GM19452 (cell line): ENCODE data around the gene MED12L.
A peak's percentile ranks its signal among the peaks of the same experiment; 100 is the strongest.
"Not testable (repeated sequence)": the region's sequence is repeated elsewhere in the genome, so short reads cannot be mapped to it uniquely, and the experiment has no call there.

Experiments
- ATAC-seq: cut with Tn5 transposase; IDR thresholded peaks from one replicate; pipeline ENCODE4 v1.9.1; 2021; ENCODE audit not compliant: unreplicated experiment

MED12L gene

DNA sequence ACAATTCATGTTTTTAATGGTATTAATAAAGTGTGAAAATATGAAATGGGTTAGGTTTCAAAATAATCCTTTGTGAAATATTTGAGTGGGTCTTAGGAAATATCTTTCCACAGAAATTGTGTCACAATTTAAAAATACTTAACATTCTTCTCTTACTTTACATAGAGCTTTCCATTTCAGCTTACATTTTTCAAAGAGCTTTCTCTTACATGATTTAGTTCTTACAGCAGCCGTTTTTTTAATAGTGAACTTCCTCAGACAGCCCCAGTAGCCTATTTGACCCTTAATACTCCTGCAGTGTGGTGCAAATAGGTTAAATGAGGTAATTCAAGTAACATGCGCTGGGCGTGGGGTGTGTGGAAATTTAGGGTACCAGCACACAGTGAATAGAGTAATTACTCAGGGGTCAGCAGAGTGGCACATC is 277.3 kb downstream of the MED12L start:
- ATAC-seq: no peak

- ATAC-seq: no peak
Measured at GRCh38 chr3:151366993-151367392, 281.5 kb downstream of the MED12L start.

- ATAC-seq: no peak
Measured at GRCh38 chr3:151367448-151367847, 282.0 kb downstream of the MED12L start.

DNA sequence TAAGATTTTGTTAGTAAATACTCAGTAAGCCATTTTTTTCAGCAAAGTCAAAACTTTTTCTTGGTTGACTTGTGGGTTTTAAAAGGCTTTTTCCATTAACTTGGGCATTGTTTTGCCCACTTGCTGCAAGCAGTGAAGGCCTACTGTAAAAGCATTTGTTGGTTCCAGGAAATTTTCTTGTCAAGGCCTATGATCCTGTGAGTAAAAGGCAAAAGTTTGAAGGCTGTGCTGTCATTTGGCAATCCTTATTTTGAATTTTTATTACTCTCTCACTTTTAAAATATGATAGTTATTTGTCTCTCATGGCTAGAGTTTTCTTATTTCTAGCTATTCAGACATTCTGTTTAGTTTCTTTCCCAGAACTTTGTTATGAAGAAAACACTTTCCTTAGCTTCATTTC is 286.1 kb downstream of the MED12L start:
- no peak for ATAC-seq

DNA sequence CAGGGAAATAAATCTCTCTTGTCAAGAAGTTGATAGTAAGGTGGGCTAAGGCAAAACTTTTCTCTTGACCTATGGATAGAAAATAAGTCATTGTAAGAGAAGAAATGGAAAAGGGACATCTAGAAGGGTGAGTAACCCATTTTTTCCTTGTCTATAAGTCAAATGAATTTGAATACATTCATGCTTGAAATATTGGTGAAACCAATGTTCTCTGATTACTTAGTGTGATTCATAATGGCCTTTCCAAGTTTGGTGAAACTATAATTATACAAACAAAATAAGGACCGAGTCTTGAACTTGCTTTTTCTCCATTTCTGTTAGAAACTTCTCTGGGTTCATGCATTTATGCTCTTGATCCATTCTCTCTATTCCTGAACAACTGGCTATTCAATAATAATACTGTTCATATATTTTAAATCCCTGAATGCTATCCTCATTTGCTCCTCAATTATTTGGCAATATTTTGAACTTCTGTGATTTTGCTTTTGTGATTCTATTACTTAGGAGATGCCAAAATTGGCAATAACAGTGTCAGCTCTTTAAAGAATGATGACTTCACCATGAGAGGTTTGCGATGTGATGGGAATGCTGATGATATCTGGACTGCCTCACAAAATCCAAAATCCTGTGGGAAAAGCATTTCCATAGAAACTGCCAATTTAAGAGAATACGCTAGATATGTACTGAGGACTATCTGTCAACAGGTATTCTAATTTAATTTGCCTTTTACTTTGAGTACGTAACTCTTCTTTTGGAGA is 286.8 kb downstream of the MED12L start:
- ATAC-seq: no peak

DNA sequence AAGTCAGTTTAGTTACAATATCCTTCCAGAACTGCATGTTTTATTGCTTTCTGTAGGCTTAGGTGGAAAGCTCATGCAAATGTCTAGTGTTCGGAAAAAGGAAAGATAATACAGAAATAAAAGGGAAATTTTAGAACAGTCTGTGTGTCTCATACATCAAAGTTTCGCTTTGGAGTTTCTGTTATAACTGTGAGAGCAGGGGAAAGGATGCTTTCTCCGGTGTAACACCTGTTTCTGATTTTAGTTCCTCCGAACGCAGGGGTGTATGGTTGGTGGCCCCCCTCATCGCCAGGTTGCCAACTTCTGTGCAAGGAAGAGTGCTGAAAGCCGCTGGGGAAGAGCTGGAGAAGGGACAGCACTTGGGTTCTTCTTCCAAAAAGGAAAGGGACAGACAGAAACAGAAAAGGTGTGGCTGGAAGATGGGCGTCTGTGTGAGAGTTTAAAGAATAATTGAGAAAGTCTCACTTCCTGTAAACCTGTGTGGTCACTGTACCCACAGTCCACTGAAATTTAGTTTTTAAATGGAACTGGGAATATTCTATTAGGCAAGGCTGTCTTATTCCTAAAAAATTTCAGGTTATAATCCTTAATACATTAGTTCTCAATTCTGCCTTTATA is 292.4 kb downstream of the MED12L start:
- ATAC-seq: no peak

DNA sequence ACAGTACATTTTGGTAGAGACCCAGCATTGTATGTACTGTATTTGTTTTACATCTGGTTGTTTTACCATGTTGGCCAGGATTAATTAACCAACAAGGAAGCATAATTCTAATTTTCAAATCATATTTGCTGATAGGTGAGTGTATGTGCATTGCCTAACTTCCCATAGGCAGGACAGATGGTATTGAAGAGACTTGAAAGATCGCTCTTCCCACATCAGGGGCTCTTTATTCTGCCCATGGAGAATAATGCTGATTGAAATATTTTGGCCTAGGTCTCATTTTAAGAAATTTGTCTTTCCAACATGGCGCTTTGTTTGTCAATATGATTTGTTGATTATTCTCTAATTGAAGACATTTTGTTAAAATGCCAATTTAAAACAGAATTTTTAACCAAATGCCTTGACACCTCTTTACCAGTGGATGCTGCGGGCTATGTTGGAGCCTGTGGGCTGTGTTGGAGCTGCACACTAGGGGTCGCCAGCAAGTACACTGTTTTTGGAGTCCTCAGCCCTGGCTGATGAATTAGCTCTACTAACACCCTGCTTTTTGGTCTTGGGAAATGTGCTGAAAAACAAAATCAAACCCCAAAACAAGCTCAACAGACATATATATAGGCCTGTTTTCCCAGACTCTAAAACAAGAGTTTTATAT is 293.7 kb downstream of the MED12L start:
- no peak for ATAC-seq

GRCh38 chr3:151382671-151383070 is 297.2 kb downstream of the MED12L start:
- peak; percentile 31 for ATAC-seq

GRCh38 chr3:151383111-151383510 is 297.6 kb downstream of the MED12L start:
- no peak for ATAC-seq

DNA sequence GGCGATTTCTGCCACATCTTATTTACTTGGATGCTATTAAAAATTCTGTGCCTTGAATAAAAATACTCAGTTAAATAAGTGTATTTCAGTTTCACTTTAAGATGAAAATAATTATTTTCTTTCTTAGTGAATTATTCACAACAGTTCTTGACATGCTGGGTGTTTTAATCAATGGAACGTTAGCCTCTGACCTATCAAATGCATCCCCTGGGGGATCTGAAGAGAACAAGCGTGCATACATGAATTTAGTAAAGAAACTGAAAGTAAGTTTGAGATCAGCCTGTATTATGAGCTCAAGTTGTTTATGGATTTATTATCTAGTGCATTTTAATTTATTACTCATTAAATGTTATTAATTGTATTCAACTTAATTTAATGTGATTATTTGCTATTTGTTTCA is 298.5 kb downstream of the MED12L start:
- peak; percentile 51 for ATAC-seq

DNA sequence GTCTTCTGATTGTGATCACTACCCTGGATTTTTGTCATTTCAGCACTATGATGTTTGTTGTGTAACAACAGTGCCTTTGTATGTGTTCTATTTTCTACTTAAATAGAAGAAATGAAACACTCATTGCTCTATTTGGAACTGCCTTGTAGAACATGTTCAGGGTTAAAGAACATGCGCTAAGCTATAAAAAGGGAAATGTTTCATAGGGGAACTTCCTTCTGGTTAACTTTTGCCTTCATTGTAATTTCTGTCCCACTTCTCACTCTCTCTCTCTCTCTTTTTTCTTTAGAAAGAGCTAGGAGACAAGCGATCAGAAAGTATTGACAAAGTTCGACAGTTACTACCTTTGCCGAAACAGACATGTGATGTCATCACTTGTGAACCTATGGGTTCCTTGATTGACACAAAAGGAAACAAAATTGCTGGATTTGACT is 299.3 kb downstream of the MED12L start, which contains the start of gene P2RY12:
Gene P2RY12, minus strand, starts transcription at position 13 of the 434 bp plus-strand sequence. CDS start 45,908 bp downstream, outside the sequence.
- peak; percentile 39 for ATAC-seq

DNA sequence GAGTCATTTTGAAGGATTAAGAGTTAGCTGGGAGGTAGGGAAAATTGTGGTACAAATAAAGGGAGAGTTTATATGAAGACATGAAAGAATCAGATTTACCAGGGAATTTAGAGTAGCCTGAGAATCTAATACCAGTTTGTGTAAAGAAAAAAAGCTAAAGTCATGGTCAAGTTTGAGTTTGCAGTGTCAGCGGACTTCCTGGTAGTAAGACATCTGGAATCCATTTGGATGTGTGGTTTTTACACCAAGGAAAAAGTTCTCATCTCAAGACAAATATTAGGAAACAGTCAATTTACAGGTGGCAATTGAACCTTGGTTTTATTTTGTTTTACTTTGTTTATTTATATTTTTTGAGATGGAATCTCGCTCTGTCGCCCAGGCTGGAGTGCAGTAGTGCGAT is 300.6 kb downstream of the MED12L start:
- ATAC-seq: no peak

- ATAC-seq: no peak
Measured at GRCh38 chr3:151387432-151387831, 302.0 kb downstream of the MED12L start.

GRCh38 chr3:151387842-151388241 is 302.4 kb downstream of the MED12L start:
- no peak for ATAC-seq

DNA sequence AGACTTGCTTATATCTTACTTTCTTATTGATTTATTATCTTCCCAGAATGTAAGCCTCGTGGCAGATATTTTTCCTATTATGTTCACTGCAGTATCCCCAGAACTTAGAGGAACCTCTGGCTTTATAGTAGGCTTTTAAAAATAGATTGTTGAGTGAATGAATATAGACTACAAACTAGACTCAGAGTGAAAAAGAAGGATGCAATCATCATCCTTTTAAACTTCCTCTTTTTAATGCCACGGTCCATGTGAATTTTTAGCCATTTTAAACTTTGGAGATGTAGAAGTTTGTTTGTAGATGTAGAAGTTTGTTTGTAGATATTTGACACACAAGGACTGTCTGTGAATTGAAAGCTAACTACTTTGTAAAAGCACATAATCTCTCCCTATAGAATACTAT is 306.3 kb downstream of the MED12L start:
- ATAC-seq: no peak

GRCh38 chr3:151392191-151392590 is 306.7 kb downstream of the MED12L start:
- ATAC-seq: not testable (repeated sequence)

- ATAC-seq: no peak
Measured at GRCh38 chr3:151393146-151393830, 307.8 kb downstream of the MED12L start.

DNA sequence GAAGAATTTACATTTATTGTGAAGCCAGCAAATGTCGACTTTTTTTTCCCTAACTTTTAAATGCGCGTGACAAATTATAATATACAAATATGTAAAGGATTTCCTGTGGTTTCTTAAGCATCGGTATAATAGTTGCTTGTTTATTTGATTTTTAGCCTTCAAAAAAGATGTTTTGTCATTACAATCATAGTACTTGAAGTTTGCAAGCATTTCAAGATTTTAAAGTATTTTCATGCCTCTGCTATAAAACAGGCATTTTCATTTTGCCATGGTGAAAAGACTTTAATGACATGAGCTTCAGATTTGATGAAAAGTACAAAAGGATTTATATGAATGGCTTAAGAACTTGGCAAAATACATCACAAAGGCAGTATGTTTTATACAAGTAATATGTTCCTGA is 308.5 kb downstream of the MED12L start:
- no peak for ATAC-seq

GRCh38 chr3:151394611-151395010 is 309.1 kb downstream of the MED12L start:
- ATAC-seq: no peak

DNA sequence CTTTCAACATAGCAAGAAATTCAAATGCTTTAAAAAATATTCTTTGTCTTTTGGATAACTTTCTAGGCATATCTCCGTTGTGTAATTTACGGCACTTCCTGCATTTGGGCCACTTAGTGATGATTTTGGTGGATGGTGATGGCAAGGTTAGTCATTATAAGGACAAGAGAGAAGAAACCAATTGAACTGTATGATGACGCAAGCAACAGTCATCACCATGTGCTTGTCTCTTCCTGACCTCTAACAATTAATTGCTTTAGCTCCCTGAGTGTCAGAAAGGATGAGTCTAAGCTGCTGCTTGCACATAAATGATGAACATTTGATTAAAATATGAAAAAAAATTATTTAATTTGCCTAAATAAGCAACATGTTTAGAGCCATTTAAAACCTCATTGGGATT is 310.3 kb downstream of the MED12L start:
- no peak for ATAC-seq

- ATAC-seq: no peak
Measured at GRCh38 chr3:151398895-151399294, 313.4 kb downstream of the MED12L start.
